GM19467 (cell line): ENCODE data around the gene KRTAP3-1.

ENCODE experiments used
- ATAC-seq: cut with Tn5 transposase; IDR thresholded peaks from one replicate; pipeline ENCODE4 v1.9.1; 2021; ENCODE audit warnings: mild to moderate bottlenecking, moderate library complexity; ENCODE audit not compliant: unreplicated experiment

The KRTAP3-1 gene

GRCh38 chr17:40980596-40980995 lies 28.3 kb downstream of the KRTAP3-1 start:
- ATAC-seq = no peak

GRCh38 chr17:40980117-40980516 lies 28.8 kb downstream of the KRTAP3-1 start:
- no peak for ATAC-seq

GRCh38 chr17:40978575-40979151 lies 30.3 kb downstream of the KRTAP3-1 start:
- no peak for ATAC-seq

- no peak for ATAC-seq
Observed at GRCh38 chr17:40975516-40975915, 33.4 kb downstream of the KRTAP3-1 start.

GRCh38 chr17:40974366-40974765 lies 34.6 kb downstream of the KRTAP3-1 start:
- no peak for ATAC-seq

- no peak for ATAC-seq
Observed at GRCh38 chr17:40967582-40967981, 41.3 kb downstream of the KRTAP3-1 start.

GRCh38 chr17:40966848-40967247 lies 42.1 kb downstream of the KRTAP3-1 start, which contains the start of gene KRT39:
Gene KRT39 (minus strand): TSS chr17:40966948. CDS start chr17:40966856, 92 bp downstream.
- ATAC-seq = no peak

- no peak for ATAC-seq
Observed at GRCh38 chr17:40963838-40964237, 45.1 kb downstream of the KRTAP3-1 start.

GRCh38 chr17:40962059-40962561 lies 46.8 kb downstream of the KRTAP3-1 start:
- no peak for ATAC-seq

GRCh38 chr17:40961591-40961990 lies 47.3 kb downstream of the KRTAP3-1 start:
- ATAC-seq = no peak

GRCh38 chr17:40960144-40960543 lies 48.8 kb downstream of the KRTAP3-1 start:
- ATAC-seq = no peak
